OCI-LY7 (cell line): ENCODE measurements around the gene KCNJ12.
"Not testable (repeated sequence)": the region's sequence is repeated elsewhere in the genome, so short reads cannot be mapped to it uniquely, and the experiment has no call there.

Experiments
- EZH2phosphoT487 ChIP-seq: fragments of 200-600 bp; sonication (generic); IDR thresholded peaks from 2 replicates; pipeline ENCODE4 v1.6.1; 2018; ENCODE audit warnings: low read depth, borderline replicate concordance, mild to moderate bottlenecking, mixed run types, antibody characterized with exemption, low read length, moderate library complexity, mixed read lengths
- TF ChIP-seq, protein P1 (sequence below): fragments of 200-600 bp; sonication (generic); conservative IDR thresholded peaks from 2 replicates; pipeline ENCODE4 v1.5.1; 2014; ENCODE audit warnings: mild to moderate bottlenecking, antibody characterized with exemption, low read length, moderate library complexity, mixed read lengths

DNA sequence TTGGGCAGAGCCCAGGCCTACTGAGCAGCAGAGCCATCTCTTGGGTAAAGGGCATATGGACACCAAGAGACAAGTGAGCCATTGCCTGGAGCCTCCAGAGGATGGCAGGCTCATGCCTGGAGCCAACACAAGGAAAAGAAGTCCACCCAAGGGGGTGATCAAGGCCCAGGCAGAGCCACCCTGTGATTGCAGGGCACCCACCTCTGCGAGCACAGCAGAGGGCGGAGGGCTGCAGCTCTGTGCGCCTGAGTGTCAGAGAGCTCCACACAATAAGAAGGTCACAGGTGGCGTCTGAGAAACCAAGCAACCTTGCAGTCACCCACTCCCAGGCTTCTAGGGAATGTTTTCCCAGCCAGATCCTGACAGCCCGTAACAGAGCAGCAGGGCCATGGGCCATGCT is 57.8 kb downstream of the KCNJ12 start:
- TF ChIP-seq, protein P1, sequence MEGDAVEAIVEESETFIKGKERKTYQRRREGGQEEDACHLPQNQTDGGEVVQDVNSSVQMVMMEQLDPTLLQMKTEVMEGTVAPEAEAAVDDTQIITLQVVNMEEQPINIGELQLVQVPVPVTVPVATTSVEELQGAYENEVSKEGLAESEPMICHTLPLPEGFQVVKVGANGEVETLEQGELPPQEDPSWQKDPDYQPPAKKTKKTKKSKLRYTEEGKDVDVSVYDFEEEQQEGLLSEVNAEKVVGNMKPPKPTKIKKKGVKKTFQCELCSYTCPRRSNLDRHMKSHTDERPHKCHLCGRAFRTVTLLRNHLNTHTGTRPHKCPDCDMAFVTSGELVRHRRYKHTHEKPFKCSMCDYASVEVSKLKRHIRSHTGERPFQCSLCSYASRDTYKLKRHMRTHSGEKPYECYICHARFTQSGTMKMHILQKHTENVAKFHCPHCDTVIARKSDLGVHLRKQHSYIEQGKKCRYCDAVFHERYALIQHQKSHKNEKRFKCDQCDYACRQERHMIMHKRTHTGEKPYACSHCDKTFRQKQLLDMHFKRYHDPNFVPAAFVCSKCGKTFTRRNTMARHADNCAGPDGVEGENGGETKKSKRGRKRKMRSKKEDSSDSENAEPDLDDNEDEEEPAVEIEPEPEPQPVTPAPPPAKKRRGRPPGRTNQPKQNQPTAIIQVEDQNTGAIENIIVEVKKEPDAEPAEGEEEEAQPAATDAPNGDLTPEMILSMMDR: not testable (repeated sequence)
- TF ChIP-seq EZH2phosphoT487: not testable (repeated sequence)
